HL-60 (cell line): ENCODE data around the gene ZER1.
A peak's percentile ranks its signal among the peaks of the same experiment; 100 is the strongest.

Source experiments
- DNase-seq, 2 experiments: peaks; one replicate each; pipeline ENCODE4 v3.0.0-alpha.2; 2010 to 2020; ENCODE audit warnings: low read depth in 1 of 2, low spot score in 1 of 2
- H3K27ac ChIP-seq: fragments of 250-450 bp; sonication (Bioruptor Pico); replicated peaks from 2 replicates; pipeline ENCODE4 v1.5.1; 2020; ENCODE audit warnings: mild to moderate bottlenecking, moderate library complexity
- H3K27me3 ChIP-seq: fragments of 250-450 bp; sonication (Bioruptor Pico); 2 replicates; pipeline ENCODE4 v1.5.1; 2021; ENCODE audit warnings: mild to moderate bottlenecking, moderate library complexity; ENCODE audit not compliant: insufficient read depth, poor library complexity, severe bottlenecking
- H3K4me3 ChIP-seq: replicated peaks from 2 replicates; pipeline ENCODE4 v1.5.1; 2011; ENCODE audit warnings: mild to moderate bottlenecking, control low read depth, low read length; ENCODE audit not compliant: insufficient read depth
- GABPA ChIP-seq: IDR thresholded peaks from 2 replicates; pipeline ENCODE4 v1.6.1; 2012; ENCODE audit warnings: low read depth
- POLR2AphosphoS5 ChIP-seq: IDR thresholded peaks from 2 replicates; pipeline ENCODE4 v1.6.1; 2012; ENCODE audit warnings: low read depth
- SPI1 ChIP-seq: IDR thresholded peaks from 2 replicates; pipeline ENCODE4 v1.6.1; 2012; ENCODE audit warnings: low read depth, mild to moderate bottlenecking, borderline replicate concordance
- TF ChIP-seq, protein P1 (sequence below): IDR thresholded peaks from 2 replicates; pipeline ENCODE4 v1.6.1; 2012; ENCODE audit warnings: low read depth; ENCODE audit not compliant: insufficient replicate concordance

The ZER1 gene

DNA sequence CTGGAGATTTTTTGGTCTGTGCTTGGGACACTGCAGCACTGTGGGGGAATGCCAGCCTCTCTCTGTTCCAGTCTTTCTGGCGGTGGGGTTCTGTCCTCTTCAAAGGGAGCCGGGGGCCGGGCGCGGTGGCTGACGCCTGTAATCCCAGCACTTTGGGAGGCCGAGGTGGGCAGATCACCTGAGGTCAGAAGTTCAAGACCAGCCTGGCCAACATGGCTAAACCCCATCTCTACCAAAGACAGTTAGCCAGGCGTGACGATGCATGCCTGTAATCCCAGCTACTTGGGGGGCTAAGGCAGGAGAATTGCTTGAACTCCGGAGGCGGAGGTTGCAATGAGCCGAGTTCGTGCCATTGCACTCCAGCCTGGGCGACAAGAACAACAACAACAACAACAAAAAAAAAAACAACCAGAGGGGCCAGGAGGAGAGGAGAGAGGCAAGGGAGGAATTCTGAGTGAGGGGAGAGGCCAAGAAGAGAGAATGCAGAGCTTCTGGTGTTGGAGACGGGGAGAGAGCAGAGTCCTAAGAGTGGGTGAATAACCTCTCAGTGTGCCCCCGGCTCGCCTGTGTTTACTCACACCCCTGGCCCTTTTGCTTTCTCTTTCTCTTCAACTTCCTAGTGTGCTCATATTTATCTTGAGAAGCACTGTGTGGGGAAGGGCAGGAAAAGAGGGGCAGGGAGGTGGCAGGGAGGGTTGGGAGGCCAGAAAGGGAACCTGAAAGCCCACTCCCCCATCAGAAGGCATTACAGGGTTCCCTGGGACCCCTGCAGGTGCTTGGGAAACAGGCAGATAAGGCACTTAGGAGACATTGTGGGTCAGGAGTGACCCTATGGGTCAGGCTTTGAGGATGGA, 85.9 kb downstream of the ZER1 start:
- DNase-seq = peak in 1 of 2 experiments; percentile 38
- Histone ChIP-seq H3K27ac (peak overlapping the region; percentile 87), H3K4me3 (peak overlapping the region; percentile 63), H3K27me3 (no peaks in the 10 kb centered on the region)
- TF ChIP-seq GABPA = no peak
- no peak for TF ChIP-seq POLR2AphosphoS5
- TF ChIP-seq, protein P1, sequence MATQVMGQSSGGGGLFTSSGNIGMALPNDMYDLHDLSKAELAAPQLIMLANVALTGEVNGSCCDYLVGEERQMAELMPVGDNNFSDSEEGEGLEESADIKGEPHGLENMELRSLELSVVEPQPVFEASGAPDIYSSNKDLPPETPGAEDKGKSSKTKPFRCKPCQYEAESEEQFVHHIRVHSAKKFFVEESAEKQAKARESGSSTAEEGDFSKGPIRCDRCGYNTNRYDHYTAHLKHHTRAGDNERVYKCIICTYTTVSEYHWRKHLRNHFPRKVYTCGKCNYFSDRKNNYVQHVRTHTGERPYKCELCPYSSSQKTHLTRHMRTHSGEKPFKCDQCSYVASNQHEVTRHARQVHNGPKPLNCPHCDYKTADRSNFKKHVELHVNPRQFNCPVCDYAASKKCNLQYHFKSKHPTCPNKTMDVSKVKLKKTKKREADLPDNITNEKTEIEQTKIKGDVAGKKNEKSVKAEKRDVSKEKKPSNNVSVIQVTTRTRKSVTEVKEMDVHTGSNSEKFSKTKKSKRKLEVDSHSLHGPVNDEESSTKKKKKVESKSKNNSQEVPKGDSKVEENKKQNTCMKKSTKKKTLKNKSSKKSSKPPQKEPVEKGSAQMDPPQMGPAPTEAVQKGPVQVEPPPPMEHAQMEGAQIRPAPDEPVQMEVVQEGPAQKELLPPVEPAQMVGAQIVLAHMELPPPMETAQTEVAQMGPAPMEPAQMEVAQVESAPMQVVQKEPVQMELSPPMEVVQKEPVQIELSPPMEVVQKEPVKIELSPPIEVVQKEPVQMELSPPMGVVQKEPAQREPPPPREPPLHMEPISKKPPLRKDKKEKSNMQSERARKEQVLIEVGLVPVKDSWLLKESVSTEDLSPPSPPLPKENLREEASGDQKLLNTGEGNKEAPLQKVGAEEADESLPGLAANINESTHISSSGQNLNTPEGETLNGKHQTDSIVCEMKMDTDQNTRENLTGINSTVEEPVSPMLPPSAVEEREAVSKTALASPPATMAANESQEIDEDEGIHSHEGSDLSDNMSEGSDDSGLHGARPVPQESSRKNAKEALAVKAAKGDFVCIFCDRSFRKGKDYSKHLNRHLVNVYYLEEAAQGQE = no peak

DNA sequence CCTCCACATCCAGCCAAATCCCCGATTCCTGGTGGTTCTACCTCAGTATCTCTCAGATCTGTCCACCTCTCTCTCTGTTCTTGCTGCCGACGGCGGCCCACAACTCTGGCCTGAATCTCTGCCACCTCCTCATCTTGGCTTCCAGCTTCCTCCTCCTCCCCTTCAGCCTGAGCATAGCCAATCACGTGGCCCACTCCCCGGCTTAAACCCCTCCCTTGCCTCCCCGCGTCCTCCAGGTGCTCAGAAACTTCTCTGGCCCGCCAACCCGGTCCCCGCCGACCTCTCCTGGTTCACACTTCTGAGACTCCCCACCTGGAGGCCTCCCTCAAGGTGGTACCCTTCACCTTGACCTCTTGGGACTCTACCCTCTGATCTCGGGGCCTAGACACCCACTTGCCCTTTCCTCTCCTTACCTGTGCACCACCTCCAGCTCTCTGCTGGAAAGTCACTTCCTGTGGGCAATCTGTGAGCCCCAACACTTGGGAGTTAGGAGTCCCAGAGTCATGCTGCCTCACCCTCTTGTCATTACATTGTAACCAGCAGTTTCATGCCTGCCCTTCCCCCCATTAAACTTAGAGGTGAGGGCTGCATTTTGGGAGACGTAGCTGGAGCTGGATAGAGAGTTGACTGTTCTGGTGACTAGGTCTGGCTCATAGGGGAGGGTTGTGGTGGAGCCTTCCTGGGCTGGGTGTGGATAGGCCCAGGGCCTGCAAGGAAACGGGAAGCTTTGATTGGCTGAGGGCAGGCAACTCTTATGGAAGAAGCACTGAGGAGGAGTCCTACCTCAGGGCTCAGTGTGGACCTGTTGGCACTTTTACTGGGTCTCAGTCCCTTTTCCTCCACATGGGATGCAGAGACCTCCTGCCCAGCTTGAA, 87.2 kb downstream of the ZER1 start:
- DNase-seq = peak; percentile 87 to 89
- Histone ChIP-seq H3K27ac (peak overlapping the region; percentile 87), H3K4me3 (peak overlapping the region; percentile 63), H3K27me3 (no peaks in the 10 kb centered on the region)
- TF ChIP-seq POLR2AphosphoS5 (peak; percentile 80), GABPA (no peak)

- Histone ChIP-seq H3K27me3 (no peaks in the 10 kb centered on the region), H3K27ac (peak overlapping the region; percentile 87), H3K4me3 (peak overlapping the region; percentile 63)
- no peak for TF ChIP-seq POLR2AphosphoS5
- TF ChIP-seq, protein P1 = peak; percentile 5
- no peak for DNase-seq
These were observed 87.7 kb downstream of the ZER1 start for GRCh38 chr9:128684065-128684324.

GRCh38 chr9:128683340-128684064, 88.2 kb downstream of the ZER1 start:
- DNase-seq = peak in 1 of 2 experiments; percentile 75
- peak overlapping the region; percentile 63 for H3K4me3 ChIP-seq
- H3K27me3 ChIP-seq = no peaks in the 10 kb centered on the region
- TF ChIP-seq SPI1 (peak; percentile 17; the same call in 1 of the 2 replicates), GABPA (no peak), POLR2AphosphoS5 (peak; percentile 25; the same call in 1 of the 2 replicates)
- TF ChIP-seq, protein P1 = peak; percentile 13
- H3K27ac ChIP-seq = peak overlapping the region; percentile 87
